ENCODE data around the gene DNASE1L3.

DNASE1L3 gene

DNA sequence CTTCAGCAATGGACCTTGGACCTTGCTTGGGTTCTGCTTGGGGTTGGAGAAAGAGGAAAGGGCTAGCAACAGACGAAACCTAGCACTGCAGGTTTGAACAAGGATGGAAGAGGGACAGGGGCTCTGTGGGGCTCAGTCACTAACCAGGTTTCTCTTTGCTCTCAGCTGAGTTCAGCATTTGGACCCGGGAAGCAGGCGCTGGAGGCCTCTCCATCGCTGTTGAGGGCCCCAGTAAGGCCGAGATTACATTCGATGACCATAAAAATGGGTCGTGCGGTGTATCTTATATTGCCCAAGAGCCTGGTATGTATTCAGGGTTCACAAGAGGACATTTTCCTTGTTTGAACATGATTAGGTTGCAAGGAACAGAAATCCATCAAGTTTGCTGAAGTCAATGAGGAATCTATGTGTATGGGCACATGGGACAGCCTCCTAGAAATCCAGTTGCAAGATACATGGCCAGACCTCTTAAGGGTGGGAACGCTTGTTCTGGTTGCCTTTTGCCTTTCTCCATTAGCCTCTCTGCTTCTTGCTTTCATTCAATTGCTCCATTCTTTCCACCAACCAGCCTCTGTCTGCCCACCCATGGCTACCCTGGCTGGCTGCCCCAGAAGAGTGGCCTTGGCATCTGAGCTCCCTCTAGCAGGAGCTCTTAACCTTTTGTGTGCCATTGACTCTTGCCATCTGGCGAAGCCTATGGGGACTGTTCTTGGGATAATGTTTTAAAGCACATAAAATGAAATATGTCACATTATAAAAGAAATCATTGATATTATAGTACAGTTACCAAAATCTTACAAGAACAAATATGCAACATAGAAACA, 55.9 kb downstream of the DNASE1L3 start:
- DNase-seq (ENCODE audit: low read depth) = no peak
- no peak overlapping the region for H3K4me3 ChIP-seq (ENCODE audit: control insufficient read depth, low read depth, low read length)
- TF ChIP-seq, protein P1, sequence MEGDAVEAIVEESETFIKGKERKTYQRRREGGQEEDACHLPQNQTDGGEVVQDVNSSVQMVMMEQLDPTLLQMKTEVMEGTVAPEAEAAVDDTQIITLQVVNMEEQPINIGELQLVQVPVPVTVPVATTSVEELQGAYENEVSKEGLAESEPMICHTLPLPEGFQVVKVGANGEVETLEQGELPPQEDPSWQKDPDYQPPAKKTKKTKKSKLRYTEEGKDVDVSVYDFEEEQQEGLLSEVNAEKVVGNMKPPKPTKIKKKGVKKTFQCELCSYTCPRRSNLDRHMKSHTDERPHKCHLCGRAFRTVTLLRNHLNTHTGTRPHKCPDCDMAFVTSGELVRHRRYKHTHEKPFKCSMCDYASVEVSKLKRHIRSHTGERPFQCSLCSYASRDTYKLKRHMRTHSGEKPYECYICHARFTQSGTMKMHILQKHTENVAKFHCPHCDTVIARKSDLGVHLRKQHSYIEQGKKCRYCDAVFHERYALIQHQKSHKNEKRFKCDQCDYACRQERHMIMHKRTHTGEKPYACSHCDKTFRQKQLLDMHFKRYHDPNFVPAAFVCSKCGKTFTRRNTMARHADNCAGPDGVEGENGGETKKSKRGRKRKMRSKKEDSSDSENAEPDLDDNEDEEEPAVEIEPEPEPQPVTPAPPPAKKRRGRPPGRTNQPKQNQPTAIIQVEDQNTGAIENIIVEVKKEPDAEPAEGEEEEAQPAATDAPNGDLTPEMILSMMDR (IDR thresholded peaks at IDR 0.05; ENCODE audit: control insufficient read depth, insufficient read depth, low read depth, low read length, missing control alignments) = no peak

DNA sequence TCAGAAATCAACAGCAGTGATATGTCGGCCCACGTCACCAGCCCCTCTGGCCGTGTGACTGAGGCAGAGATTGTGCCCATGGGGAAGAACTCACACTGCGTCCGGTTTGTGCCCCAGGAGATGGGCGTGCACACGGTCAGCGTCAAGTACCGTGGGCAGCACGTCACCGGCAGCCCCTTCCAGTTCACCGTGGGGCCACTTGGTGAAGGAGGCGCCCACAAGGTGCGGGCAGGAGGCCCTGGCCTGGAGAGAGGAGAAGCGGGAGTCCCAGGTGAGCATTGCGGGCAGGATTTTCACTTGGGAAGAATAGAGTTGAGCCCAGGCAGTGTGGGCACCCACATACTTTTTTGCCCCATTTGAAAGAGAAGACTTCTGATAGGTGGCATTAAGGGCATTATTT, 57.4 kb downstream of the DNASE1L3 start:
- TF ChIP-seq, protein P1 (IDR thresholded peaks at IDR 0.05; ENCODE audit: control insufficient read depth, insufficient read depth, low read depth, low read length, missing control alignments) = no peak
- no peak overlapping the region for H3K4me3 ChIP-seq (ENCODE audit: control insufficient read depth, low read depth, low read length)
- DNase-seq (ENCODE audit: low read depth) = no peak

DNA sequence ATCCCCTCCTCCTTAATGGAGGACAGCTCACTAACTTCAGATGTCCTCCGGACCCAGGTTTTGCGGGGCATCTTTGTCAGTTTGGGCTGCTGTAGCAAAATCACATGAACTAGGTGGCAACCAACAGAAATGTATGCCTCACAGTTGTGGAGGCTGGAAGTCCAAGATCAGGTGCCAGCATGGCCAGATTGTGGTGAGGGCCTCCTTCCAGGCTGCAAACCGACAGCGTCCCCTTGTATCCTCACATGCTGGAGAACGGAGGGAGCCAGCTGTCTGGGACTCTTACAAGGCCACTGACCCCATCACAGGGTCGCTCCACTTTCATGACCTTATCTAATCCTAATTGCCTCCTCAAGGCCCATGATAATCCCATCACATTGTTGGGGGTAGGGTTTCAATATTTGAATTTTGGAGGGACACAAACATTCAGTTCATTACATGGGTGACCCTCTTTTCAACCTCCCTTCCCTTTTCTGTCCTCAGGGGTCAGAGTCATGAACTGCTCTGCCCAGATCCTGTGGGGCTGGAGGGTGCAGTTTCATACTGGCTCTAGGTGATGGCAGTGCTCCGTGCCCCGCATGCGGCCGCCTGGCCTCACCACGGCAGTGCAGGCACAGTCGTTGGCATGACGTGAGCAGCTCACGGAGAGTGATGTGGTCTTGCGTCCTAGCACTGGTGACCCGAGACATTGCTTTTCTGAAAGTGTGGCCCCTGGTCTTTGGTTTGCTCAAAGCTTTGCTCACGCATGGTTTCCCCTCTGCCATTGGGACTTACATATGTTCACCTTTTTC, 58.4 kb downstream of the DNASE1L3 start:
- TF ChIP-seq, protein P1 (IDR thresholded peaks at IDR 0.05; ENCODE audit: control insufficient read depth, insufficient read depth, low read depth, low read length, missing control alignments) = no peak
- DNase-seq (ENCODE audit: low read depth) = no peak
- H3K4me3 ChIP-seq (ENCODE audit: control insufficient read depth, low read depth, low read length) = no peak overlapping the region

DNA sequence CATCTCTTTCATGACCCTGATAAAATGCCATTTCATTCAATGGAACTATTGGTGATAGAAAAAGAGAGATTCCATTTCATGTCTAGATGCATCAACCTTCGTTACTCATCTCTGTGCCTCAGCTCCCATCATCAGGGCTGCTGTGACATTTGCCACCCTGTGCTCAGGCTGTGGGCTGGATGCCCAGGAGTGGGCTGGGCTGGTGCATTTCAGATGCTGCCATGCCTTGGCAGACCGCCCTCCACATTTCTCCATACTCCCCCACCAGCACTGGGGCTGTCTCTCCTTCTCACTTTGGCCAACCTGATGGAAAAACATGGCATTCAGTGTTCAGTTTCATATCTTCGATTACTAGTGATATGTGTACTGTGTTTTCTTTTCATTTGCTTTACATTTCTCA, 59.1 kb downstream of the DNASE1L3 start:
- no peak overlapping the region for H3K4me3 ChIP-seq (ENCODE audit: control insufficient read depth, low read depth, low read length)
- no peak for DNase-seq (ENCODE audit: low read depth)
- TF ChIP-seq, protein P1 (IDR thresholded peaks at IDR 0.05; ENCODE audit: control insufficient read depth, insufficient read depth, low read depth, low read length, missing control alignments) = no peak

DNA sequence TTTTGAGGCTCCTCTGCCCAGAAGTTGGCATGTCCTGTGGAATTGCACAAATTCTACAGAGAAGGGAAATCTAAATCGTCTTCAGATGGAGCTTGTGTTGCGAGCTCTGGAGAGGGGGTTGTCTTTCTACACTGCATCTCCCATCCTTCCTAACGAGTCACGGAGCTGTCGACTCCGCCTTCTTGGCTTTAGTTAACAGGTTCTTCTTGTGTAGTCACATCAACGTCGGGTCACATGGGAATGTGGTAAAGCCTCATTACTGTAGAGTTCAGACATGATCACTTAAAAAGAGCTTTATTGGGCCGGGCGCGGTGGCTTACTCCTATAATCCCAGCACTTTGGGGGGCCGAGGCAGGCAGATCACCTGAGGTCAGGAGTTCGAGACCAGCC, 60.0 kb downstream of the DNASE1L3 start:
- TF ChIP-seq, protein P1 (IDR thresholded peaks at IDR 0.05; ENCODE audit: control insufficient read depth, insufficient read depth, low read depth, low read length, missing control alignments) = no peak

DNA sequence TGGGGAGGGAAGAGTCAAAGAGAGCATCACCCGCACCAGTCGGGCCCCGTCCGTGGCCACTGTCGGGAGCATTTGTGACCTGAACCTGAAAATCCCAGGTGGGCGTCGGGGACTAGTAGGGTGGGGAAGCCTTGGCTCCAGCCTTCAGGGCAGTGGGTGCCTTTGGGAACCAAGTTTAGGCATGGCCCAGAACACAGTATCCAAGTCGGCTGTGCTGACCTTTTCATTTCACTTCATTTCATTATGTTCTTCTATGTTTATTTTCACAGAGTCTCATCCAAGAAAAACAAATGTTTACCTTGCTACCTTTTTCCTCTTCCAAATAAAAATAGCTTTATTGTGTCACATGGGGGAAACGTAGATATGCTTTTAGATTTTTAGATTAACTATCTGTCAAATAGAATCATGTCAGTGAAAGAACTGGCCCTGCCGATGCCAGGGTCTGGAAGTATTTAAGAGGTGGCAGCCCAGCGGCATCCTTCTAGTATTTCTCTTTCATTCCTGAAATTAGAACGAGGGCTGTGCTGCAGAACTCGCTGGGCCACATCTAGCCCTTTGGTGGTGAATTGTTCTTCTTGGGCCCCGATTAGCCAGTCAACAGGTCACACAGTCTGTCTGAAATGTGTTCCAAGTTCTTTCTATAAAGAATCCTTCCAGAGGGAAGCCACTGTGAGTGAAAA, 60.5 kb downstream of the DNASE1L3 start:
- no peak for DNase-seq (ENCODE audit: low read depth)
- TF ChIP-seq, protein P1 (IDR thresholded peaks at IDR 0.05; ENCODE audit: control insufficient read depth, insufficient read depth, low read depth, low read length, missing control alignments) = no peak
- no peak overlapping the region for H3K4me3 ChIP-seq (ENCODE audit: control insufficient read depth, low read depth, low read length)

More for the DNA sequence above, 60.0 kb downstream of the DNASE1L3 start:
- no peak overlapping the region for H3K4me3 ChIP-seq (ENCODE audit: control insufficient read depth, low read depth, low read length)
- peak; percentile 37 for DNase-seq (ENCODE audit: low read depth)

Measured in AG09309 (cell line).